MM.1S (cell line): ENCODE measurements around the gene TEX38.
"Not testable (repeated sequence)": the region's sequence is repeated elsewhere in the genome, so short reads cannot be mapped to it uniquely, and the experiment has no call there.

Source experiments
- DNase-seq: peaks from one replicate; pipeline ENCODE4 v3.0.0-alpha.2; 2015
- H2AFZ ChIP-seq: fragments of 300-600 bp; sonication (generic); 2 replicates; pipeline ENCODE4 v1.6.0; 2016; ENCODE audit warnings: antibody characterized with exemption, low read length
- H3F3A ChIP-seq: fragments of 300-600 bp; sonication (generic); 2 replicates; pipeline ENCODE4 v1.6.1; 2016; ENCODE audit warnings: mild to moderate bottlenecking, antibody characterized with exemption, low read length, moderate library complexity, mixed read lengths; ENCODE audit not compliant: insufficient read depth
- H3K27ac ChIP-seq: fragments of 300-600 bp; sonication (generic); 2 replicates; pipeline ENCODE4 v1.5.1; 2016; ENCODE audit warnings: mild to moderate bottlenecking, low read length
- H3K27me3 ChIP-seq: fragments of 300-600 bp; sonication (generic); replicated peaks from 2 replicates; pipeline ENCODE4 v1.6.0; 2016; ENCODE audit warnings: low read length; ENCODE audit not compliant: insufficient read depth
- H3K36me3 ChIP-seq: fragments of 300-600 bp; sonication (generic); replicated peaks from 2 replicates; pipeline ENCODE4 v1.6.1; 2016; ENCODE audit warnings: mild to moderate bottlenecking, low read length, mixed read lengths; ENCODE audit not compliant: insufficient read depth
- H3K4me1 ChIP-seq: fragments of 300-600 bp; sonication (generic); 2 replicates; pipeline ENCODE4 v1.6.1; 2016; ENCODE audit warnings: low read length, mixed read lengths
- H3K4me2 ChIP-seq: fragments of 300-600 bp; sonication (generic); 2 replicates; pipeline ENCODE4 v1.6.0; 2016; ENCODE audit warnings: low read depth, low read length
- H3K4me3 ChIP-seq: fragments of 300-600 bp; sonication (generic); 2 replicates; pipeline ENCODE4 v1.5.1; 2016; ENCODE audit warnings: low read length, mixed read lengths
- H3K79me2 ChIP-seq: fragments of 300-600 bp; sonication (generic); 2 replicates; pipeline ENCODE4 v1.6.1; 2016; ENCODE audit warnings: mixed run types, low read length, mixed read lengths
- H3K9ac ChIP-seq: fragments of 300-600 bp; sonication (generic); 2 replicates; pipeline ENCODE4 v1.6.1; 2016; ENCODE audit warnings: low read length, mixed read lengths
- H3K9me2 ChIP-seq: fragments of 300-600 bp; sonication (generic); replicated peaks from 2 replicates; pipeline ENCODE4 v1.6.1; 2016; ENCODE audit warnings: mild to moderate bottlenecking, low read length, mixed read lengths; ENCODE audit not compliant: insufficient read depth
- H3K9me3 ChIP-seq: fragments of 300-600 bp; sonication (generic); replicated peaks from 2 replicates; pipeline ENCODE4 v1.6.1; 2016; ENCODE audit warnings: mild to moderate bottlenecking, low read length, mixed read lengths; ENCODE audit not compliant: insufficient read depth
- H4K20me1 ChIP-seq: fragments of 300-600 bp; sonication (generic); 2 replicates; pipeline ENCODE4 v1.6.1; 2016; ENCODE audit warnings: mild to moderate bottlenecking, low read length, moderate library complexity, mixed read lengths; ENCODE audit not compliant: insufficient read depth
- EZH2 ChIP-seq: fragments of 300-600 bp; sonication (generic); optimal IDR thresholded peaks from 2 replicates; pipeline ENCODE3; 2017; ENCODE audit warnings: low read depth, mild to moderate bottlenecking, antibody characterized with exemption, low read length, mixed read lengths
- EZH2phosphoT487 ChIP-seq: fragments of 300-600 bp; sonication (generic); IDR thresholded peaks from 2 replicates; pipeline ENCODE4 v1.6.1; 2018; ENCODE audit warnings: antibody characterized with exemption, low read length
- TF ChIP-seq, protein P1 (sequence below): fragments of 300-600 bp; sonication (generic); IDR thresholded peaks from 2 replicates; pipeline ENCODE4 v1.5.1; 2016; ENCODE audit warnings: antibody characterized with exemption, low read length, mixed read lengths

The TEX38 gene

GRCh38 chr1:46656643-46657042 lies 15.0 kb upstream of the TEX38 start:
- no peaks in the 10 kb centered on the region; the same call in 1 of the 2 replicates for H4K20me1 ChIP-seq
- H3K4me3 ChIP-seq, result no peak overlapping the region
- no peaks in the 10 kb centered on the region for H3K9me3 ChIP-seq
- H3K4me2 ChIP-seq, result no peak overlapping the region
- peaks cover 11% of the 10 kb centered on the region for H3F3A ChIP-seq
- no peaks in the 10 kb centered on the region for H3K9me2 ChIP-seq
- no peak for DNase-seq
- no peak overlapping the region for H2AFZ ChIP-seq
- H3K79me2 ChIP-seq, result peaks cover 5% of the 10 kb centered on the region
- TF ChIP-seq EZH2phosphoT487 (no peak), EZH2 (no peak)
- TF ChIP-seq, protein P1, sequence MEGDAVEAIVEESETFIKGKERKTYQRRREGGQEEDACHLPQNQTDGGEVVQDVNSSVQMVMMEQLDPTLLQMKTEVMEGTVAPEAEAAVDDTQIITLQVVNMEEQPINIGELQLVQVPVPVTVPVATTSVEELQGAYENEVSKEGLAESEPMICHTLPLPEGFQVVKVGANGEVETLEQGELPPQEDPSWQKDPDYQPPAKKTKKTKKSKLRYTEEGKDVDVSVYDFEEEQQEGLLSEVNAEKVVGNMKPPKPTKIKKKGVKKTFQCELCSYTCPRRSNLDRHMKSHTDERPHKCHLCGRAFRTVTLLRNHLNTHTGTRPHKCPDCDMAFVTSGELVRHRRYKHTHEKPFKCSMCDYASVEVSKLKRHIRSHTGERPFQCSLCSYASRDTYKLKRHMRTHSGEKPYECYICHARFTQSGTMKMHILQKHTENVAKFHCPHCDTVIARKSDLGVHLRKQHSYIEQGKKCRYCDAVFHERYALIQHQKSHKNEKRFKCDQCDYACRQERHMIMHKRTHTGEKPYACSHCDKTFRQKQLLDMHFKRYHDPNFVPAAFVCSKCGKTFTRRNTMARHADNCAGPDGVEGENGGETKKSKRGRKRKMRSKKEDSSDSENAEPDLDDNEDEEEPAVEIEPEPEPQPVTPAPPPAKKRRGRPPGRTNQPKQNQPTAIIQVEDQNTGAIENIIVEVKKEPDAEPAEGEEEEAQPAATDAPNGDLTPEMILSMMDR, result no peak
- no peaks in the 10 kb centered on the region; the same call in 1 of the 2 replicates for H3K36me3 ChIP-seq
- H3K4me1 ChIP-seq, result peaks cover 10% of the 10 kb centered on the region
- H3K9ac ChIP-seq, result no peak overlapping the region
- no peaks in the 10 kb centered on the region for H3K27me3 ChIP-seq
- no peak overlapping the region for H3K27ac ChIP-seq

DNA sequence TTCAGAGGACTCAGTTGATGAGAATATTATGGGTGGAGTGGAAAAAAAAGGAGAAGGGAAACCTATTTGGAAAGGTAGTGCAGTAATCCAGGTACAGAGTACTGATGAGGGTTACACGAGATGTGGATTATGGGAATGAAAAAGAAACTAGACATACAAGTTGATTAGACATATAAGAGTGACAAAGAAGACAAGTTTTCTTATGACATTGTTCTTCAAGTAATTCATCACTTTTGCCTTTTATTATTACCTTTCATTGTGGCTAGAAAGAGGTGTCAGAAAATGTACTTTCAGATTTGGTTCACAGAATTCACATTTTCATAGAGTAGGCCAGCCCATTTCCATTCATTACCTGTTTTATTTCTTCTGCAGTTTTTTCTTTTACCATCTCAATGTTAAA lies 13.9 kb upstream of the TEX38 start:
- H2AFZ ChIP-seq, result no peak overlapping the region
- H3K9me2 ChIP-seq, result no peaks in the 10 kb centered on the region
- DNase-seq, result no peak
- TF ChIP-seq, protein P1, result no peak
- TF ChIP-seq EZH2 (no peak), EZH2phosphoT487 (no peak)
- no peaks in the 10 kb centered on the region for H3K9me3 ChIP-seq
- peaks cover 10% of the 10 kb centered on the region for H3K4me1 ChIP-seq
- no peaks in the 10 kb centered on the region; the same call in 1 of the 2 replicates for H3K36me3 ChIP-seq
- no peak overlapping the region for H3K9ac ChIP-seq
- no peaks in the 10 kb centered on the region for H3K27me3 ChIP-seq
- peaks cover 11% of the 10 kb centered on the region for H3F3A ChIP-seq
- no peaks in the 10 kb centered on the region; the same call in 1 of the 2 replicates for H4K20me1 ChIP-seq
- H3K79me2 ChIP-seq, result peaks cover 5% of the 10 kb centered on the region
- H3K4me3 ChIP-seq, result no peak overlapping the region
- H3K4me2 ChIP-seq, result no peak overlapping the region
- H3K27ac ChIP-seq, result no peak overlapping the region

DNA sequence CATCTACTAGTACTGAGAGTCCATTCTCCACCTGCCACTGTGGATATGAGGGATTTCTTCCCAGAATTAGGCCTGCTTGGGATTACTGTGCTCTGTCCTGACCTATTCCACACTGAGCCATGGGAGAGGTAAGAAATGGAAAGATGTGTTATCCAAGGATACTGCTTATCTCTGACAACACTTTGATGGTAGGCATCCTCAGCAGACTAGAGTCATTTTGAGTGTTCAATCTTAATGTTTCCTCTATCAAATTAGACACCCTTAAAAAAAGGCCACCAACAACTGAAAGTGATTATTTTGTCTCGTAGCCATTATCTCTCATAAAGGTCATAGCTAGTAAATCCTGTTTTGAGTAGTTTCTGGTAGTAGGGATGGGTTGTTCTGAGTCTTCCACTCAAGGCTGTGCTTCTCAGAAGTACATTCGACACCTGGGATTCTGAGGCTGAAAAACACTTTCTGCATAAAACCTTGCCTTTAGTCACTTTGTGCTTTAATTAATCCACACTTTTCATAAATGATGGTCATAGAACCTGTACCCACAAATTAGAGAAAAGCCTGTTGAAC lies 12.3 kb upstream of the TEX38 start:
- H3K9me2 ChIP-seq, result no peaks in the 10 kb centered on the region
- H3K79me2 ChIP-seq, result peaks cover 5% of the 10 kb centered on the region
- H3F3A ChIP-seq, result peaks cover 11% of the 10 kb centered on the region
- peaks cover 2% of the 10 kb centered on the region; the same call in 1 of the 2 replicates for H3K36me3 ChIP-seq
- no peaks in the 10 kb centered on the region for H3K27me3 ChIP-seq
- H4K20me1 ChIP-seq, result no peaks in the 10 kb centered on the region; the same call in 1 of the 2 replicates
- H3K9me3 ChIP-seq, result no peaks in the 10 kb centered on the region
- H2AFZ ChIP-seq, result no peak overlapping the region
- H3K4me2 ChIP-seq, result peak overlapping the region; percentile 52; the same call in 1 of the 2 replicates
- no peak overlapping the region for H3K4me3 ChIP-seq
- peaks cover 10% of the 10 kb centered on the region for H3K4me1 ChIP-seq
- TF ChIP-seq, protein P1, result no peak
- TF ChIP-seq EZH2, result no peak
- H3K9ac ChIP-seq, result no peak overlapping the region
- H3K27ac ChIP-seq, result no peak overlapping the region
- DNase-seq, result no peak

GRCh38 chr1:46660116-46660515 lies 11.5 kb upstream of the TEX38 start:
- Histone ChIP-seq H3F3A (peaks cover 11% of the 10 kb centered on the region), H3K4me2 (peak overlapping the region; percentile 52), H3K4me3 (peak overlapping the region; percentile 12; the same call in 1 of the 2 replicates), H3K4me1 (peaks cover 10% of the 10 kb centered on the region)
- H3K27me3 ChIP-seq, H3K79me2 ChIP-seq, H3K27ac ChIP-seq, H4K20me1 ChIP-seq, H2AFZ ChIP-seq, H3K9me3 ChIP-seq, H3K9me2 ChIP-seq, H3K36me3 ChIP-seq, H3K9ac ChIP-seq: not testable (repeated sequence)
- DNase-seq, result peak; percentile 81

DNA sequence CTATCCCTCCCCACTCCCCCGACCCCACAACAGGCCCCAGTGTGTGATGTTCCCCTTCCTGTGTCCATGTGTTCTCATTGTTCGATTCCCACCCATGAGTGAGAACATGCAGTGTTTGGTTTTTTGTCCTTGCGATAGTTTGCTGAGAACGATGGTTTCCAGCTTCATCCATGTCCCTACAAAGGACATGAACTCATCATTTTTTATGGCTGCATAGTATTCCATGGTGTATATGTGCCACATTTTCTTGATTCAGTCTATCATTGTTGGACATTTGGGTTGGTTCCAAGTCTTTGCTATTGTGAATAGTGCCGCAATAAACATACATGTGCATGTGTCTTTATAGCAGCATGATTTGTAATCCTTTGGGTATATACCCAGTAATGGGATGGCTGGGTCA lies 8.7 kb upstream of the TEX38 start:
- not testable (repeated sequence) for H3K9me3 ChIP-seq, H4K20me1 ChIP-seq, H3K4me2 ChIP-seq, H3K4me3 ChIP-seq, H3K36me3 ChIP-seq, H3K9ac ChIP-seq, H3K27me3 ChIP-seq, H2AFZ ChIP-seq, H3K27ac ChIP-seq, H3K9me2 ChIP-seq, DNase-seq
- Histone ChIP-seq H3K79me2 (peaks cover 23% of the 10 kb centered on the region), H3K4me1 (peaks cover 17% of the 10 kb centered on the region), H3F3A (peaks cover 11% of the 10 kb centered on the region)
